ENCODE results near the gene CDT1.

CDT1 gene

DNA sequence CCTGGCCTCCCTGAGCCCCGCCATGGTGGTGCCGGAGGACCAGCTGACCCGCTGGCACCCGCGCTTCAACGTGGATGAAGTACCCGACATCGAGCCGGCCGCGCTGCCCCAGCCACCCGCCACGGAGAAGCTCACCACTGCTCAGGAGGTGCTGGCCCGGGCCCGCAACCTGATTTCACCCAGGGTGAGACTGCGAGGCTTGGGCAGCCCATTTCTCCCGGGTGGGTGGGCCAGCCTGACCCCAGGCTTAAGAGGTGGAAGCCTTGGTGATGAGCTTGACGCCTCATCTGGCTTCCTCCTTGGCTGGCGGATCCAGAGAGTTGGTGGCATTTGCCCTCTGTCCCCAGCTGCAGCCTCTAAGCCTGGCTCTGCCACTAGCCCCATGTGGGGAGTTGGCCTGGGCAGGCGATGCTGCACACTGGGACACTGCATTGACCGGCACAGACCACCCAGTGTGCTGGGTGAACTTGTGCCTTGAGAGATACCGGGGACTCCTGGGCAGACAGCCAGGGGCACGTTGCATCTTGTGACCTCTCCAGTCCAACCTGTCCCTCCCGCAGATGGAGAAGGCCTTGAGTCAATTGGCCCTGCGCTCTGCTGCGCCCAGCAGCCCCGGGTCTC lies 3.0 kb downstream of the CDT1 start:
- DNase-seq = no peak

DNA sequence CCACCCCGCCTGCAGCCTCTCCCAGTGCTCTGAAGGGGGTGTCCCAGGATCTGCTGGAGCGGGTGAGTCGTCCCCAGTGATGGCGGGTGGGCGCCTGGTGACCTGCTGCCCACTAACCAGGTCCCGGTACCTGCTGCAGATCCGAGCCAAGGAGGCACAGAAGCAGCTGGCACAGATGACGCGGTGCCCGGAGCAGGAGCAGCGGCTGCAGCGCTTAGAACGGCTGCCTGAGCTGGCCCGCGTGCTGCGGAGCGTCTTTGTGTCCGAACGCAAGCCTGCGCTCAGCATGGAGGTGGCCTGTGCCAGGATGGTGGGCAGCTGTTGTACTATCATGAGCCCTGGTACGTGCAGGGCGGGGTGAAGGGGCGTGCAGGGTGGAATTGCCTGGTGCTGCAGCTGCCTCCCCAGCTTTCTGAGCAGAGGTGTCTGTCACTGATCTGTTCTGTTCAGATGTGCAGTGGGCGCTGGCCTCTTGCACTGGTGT lies 3.6 kb downstream of the CDT1 start:
- no peak for DNase-seq

DNA sequence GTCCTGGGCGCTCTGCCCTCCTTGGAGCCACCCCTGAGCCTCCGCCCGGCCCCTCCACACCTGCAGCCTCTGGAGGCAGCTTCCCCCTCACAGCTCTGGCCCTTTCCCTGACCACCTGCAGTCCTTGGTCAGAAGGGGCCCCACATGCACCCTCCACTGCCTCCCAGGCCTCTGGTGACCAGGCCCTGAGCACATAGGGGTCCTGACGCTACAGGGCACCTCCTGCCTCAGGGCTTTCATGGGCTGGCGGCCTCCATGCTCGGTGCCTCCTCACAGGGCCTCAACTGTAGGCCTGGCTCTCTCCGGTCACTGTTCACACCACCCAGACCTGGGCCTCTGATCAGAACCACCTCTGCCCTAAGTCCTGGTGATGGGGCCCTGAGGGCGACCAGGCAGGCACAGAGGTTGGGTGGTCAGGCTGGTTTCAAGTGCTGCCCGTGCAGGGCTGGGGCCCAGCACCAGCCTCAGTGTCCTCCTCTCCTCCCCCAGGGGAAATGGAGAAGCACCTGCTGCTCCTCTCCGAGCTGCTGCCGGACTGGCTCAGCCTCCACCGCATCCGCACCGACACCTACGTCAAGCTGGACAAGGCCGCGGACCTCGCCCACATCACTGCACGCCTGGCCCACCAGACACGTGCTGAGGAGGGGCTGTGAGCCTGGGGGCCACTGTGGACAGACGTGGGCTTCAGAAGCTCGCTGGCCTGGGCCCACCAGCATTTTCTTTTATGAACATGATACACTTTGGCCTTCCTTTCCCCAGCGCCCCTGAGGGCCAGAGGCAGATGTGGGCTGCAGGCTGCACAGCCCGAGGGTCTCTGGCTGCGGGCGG lies 4.3 kb downstream of the CDT1 start:
- no peak for DNase-seq

DNA sequence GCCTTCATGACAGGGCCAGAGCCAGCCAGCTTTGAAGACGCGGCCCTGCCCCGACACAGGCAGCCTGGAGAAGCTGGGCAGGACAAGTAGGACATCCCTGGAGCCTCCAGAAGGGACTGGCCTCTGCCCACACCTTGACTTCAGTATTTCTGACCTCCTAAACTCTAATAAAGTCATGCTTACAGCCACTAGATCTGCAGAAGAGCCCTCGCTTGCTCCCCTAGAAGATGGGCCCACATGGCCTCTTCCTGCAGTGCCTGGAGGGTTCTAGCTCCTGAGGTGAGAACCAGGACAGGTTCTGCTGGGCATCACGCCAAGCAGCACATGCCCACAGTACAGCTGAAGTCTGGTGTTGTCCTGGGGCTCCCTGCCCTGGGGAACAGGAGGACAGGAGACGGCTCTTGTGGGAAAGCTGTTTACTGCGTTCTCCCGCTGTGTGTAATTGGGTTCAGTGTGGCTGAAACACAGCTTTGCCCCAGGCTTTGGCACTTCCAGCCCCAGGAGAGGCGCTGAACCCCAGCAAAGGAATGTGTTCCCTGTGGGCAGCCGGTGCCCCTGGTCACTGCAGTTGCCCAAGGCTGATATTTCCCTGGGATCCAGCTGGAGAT lies 5.6 kb downstream of the CDT1 start:
- no peak for DNase-seq

DNA sequence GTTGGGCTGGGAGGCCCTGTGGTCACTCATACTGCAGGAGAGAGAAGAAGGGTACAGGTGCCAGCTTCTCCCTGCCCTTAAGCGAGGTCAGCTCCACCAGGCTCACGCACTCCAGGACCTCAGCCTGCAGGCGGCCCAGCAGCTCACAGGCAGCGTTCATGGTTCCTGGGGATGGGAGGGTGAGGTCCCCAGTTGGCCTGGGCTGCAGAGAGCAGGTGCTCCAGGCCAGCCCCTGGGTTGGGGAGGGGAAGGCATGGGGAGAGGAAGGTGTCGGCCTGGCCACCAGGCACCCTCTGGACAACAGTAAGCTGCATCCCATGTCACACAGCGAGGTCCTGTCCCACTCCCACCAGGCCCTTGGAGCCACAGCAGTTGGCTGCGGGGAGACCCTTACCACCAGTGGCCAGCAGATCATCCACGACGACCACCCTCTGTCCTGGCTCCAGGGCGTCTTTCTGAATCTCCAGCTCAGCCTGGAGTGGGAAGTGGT lies 6.1 kb downstream of the CDT1 start:
- no peak for DNase-seq

DNA sequence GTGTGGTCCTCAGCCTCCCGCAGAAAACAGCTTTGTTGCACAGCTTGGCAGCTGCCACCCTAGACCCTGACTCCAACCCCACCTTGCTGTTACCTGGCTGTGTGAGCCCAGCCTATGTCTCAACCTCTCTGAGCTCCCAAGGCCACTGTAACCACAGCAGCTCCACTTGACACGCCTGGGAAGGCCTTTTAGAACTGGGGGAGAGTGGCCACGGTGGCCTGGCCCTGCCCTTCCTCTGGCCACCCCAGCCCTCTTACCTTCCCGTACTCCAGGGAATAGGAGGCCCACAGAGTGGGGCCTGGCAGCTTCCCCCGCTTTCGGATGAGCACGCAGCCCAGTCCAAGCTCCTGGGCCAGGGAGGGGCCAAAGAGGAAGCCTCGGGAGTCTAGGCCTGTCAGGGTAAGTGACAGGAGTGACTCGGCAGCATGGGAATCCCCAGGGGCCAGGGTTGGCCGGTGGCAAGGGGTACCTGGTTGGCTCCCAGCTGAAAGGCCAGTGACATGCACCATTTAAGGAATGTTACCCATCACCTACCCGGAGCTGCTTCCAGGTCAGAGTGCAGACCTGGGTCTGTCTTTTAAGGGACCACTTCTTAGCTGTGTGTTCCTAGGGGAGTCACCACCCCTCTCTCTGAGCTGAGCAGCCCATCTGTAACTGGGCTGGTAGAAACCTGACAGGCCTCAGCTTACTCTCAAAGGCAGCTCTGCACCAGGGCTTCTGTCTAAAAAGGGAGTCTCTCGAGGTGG lies 6.8 kb downstream of the CDT1 start:
- DNase-seq = no peak

DNA sequence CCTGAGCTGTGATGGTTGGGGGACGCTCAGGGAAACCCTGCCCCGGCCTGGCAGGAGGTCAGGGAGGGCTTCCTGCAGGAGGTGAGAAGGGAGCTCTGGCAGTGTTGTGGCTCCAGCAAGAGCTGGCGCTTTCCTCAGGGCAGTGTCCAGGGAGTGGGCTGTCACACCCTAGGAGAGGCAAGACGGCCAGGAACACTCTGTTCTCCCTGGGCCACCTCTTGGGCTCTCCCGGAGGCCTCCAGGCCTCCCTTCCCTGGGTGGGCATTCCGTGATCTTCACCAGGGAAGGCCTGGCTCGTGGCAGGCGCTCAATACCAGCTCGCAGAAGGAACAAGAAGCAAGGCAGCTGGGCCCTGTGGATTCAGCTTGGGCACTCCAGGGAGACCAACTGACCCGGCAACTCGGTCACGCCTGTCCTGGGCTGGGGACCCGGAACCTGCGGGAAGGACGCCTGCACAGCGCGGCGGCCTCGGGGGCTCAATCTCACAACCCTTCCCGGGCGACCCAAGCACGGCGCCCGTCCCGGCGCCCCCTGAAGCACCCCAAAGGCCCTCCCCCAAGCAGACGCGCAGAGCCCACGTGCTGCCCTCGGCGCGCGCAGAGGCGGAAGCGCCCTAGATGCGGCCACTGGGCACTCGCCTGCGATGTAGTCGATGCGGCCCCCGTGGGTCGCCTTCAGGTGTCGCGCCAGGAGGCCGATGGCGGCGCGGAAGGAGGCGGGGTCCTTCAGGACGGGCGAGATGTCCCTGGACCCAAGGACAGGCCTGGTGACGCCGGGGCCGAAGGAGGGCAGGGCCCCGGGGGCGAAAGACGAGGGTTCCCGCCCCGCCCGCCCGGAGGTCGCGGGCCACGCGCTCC lies 7.6 kb downstream of the CDT1 start:
- DNase-seq = no peak

DNA sequence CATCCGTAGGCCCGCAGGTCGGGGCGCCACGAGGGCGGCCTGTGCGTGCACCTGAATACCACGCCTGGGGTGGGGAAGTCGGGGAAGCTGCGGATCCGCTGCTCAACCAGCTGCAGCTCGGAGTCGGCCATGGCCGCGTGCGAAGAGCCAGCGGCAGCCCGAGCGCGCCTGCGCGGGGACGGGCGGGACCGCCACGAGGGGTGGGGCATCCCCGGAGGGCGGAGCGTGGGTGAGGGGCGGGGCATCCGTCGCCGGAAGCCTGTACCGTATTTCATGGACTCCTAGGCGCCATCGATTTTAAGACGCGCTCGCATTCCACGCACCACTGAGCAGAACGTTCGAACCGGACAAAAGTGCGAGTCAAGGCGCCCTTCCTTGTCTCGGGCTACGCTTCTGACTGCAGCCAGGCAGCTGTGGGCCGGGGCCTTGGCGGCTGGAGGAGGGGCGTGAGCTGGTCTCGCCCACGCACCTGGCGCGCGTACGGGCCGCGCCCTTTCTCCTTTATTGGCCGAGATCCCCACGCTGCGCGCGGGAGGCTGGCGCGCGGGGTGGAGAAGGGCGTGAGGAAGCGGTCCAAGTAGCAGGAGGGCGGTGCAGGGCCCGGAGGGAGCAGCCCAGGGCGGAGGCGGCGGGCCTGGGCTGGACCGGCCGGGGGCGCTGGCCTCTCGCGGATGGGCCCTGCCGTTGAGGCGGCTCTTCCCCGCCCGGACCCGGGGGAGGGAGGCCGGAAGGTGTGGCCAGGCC lies 8.4 kb downstream of the CDT1 start, which contains the start of gene APRT:
TSS of gene APRT (minus strand) at position 160 of the 744 bp plus-strand sequence. CDS start at position 131, 29 bp downstream.
- DNase-seq = peak; percentile 96

DNA sequence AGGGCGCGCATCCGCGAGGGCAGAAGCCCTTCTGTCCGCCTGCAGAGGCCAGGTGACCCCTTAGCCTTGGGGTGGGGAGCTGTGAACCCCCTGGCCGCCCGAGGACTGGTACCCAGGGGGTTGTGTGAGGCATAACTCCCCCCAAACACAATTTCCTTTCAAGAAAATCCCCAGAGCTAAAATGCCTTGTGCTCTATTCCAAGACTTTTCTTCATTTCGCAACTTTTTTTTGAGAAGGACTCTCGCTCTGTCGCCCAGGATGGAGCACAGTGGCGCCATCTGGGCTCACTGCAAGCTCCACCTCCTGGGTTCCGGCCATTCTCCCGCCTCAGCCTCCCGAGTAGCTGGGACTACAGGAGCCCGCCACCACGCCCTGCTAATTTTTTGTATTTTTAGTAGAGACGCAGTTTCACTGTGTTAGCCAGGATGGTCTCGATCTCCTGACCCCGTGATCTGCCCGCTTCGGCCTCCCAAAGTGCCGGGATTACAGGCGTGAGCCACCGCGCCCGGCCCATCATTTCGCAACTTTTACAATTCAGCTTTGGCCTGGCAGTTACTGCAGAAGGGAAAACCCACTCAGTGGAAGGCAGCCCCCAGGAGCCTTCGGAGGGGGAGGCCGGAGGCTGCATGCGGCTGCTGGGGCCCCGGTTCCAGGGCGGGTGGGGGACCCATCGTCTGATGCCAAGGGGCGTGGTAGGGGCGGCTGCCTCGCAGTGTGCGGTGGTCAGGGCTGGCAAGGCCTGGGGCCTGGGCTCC lies 9.1 kb downstream of the CDT1 start:
- DNase-seq = no peak

DNA sequence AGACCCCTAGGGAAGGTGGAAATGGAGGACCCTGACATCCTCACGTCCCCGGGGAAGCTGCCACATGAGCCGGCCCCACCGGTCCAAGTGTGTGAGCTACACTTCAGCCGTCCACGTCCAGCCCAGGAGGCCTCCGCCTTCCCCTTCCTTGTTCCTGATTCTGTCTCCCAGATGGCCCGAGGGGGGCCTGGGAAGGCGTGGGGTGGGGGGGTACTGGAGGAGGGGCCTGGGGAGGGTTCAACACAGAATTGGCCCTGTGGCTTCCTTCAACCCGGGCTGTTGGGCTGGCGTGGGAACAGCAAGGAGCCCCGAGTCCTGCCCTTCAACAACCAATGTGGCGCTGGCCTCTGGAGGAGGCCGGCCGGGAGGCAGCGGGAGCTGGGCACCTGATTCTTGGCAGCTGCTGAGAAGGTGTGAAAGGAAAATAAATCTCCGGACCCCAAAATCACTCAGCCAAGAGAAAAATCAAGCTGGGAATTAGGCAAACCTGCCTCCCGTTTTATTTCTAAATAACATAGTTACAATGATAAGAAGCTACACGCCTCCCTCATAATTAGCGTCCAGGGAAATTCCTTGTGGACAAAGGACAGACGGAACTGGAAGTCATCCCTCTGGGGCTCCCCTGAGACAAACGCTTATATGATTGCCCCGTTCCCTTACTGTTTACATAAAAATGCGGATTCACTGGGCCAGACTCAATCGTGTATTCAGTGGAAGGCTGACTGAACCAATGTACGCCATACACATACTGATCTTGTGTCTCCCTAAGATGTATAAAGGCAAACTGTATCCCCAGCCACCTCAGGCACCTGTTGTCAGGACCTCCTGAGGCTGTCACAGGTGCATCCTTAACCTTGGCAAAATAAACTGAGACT lies 9.9 kb downstream of the CDT1 start:
- no peak for DNase-seq

DNA sequence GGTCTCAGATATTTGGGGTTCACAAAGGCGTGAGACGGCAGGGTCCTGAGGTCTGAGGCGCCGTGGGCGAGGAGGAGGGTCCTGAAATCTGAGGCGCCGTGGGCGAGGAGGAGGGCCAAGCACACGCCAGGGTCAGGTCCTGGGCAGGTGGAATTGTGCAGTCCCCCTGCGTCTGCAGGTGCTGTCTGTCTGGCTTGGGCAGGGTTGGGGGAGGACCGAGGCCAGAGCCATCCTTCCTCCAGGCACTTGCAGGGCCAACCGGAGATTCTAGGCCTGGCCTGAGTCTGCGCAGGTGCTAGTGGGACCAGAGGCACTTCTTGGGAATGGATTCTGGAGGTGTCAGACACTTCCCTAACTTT lies 10.5 kb downstream of the CDT1 start:
- DNase-seq = no peak

DNA sequence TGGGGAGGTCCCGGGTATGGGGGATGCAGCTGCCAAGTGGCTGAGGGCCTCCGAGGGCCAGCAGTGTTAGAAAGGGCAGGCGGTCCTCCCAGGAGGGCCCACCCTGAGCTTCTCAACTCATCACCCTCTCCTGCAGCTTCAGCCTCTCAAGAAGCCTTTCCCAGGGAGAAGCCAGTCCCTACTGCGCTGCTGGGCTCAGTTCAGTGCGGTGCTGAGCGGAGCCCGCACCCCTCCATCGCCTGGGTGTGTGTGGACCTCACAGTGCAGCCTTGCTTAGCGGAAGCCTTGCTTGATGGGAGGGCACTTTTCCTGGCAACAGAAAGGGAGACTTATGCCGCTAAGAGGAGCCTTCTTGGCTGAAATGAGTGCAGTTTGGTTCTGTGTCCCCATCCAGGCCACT lies 11.6 kb downstream of the CDT1 start:
- no peak for DNase-seq

DNA sequence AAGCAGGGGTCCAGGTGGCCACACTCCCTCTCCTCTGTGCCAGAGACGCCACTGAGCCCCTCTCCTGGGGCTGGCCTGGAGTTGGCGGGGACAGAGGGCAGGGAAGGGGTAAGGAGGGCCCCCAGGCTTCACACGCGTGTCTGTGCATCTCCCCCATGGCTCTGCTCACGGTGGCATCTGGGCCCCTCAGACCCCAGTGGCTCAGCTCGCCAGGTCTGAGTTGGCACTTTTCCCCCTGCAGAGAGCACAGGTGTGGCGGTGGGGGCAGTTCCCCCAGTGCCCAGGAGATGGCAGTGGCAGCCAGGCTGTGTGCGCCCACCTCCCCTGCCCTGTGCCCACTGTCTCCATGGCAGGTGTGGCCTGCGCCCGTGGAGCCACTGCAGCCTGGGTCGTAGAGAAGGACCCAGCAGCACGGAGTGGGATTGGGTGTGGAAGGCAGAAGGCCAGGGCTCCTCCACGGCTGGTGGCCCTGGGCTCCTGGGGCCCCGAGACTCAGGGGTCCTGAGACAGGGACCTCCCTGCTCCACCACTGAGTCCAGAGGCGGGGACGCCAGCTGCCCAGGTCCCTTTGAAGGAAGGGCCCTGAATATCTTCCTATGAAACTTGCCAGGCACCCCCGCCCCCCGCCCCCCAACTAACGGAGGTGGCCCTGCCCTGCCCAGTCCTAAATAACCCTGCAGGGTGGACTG lies 12.5 kb downstream of the CDT1 start:
- no peak for DNase-seq

DNA sequence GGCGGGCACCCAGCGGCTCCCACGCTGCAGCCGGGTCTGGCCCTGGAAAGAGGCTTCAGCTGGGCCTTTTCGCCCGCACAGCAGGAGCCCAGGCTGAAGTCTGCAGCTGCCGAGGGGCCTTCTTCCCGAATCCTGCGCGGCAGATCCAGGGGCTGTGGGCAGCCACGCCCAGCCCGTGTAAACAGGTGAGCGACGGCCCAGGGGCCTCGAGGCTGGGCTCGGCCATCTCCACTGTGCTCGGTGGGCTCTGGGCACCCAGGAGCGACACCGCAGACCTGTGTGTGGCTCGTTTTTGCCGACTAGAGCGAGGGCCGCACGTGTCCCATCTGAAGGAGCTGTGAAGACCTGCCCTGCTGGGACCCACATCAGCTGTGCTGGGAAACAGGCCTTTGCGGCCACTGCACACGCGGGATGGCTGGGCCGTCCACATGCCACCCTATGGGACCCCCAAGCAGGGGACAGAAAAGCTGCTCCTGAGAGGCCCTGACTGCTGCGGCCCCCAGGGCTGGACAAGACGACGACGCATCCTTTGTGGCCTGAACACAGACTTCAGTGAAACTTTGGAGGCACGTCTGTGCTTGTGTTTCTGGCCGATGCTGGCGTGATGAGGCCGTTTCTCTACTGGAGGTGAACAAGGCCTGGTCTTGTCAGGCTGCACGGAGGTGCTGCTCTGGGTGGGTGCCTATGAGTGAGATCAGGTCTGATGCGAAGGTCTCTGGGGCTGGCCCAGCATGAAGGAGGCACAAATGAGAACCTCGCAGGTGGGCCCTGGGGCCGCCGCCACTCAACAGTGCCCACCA lies 13.3 kb downstream of the CDT1 start:
- no peak for DNase-seq

DNA sequence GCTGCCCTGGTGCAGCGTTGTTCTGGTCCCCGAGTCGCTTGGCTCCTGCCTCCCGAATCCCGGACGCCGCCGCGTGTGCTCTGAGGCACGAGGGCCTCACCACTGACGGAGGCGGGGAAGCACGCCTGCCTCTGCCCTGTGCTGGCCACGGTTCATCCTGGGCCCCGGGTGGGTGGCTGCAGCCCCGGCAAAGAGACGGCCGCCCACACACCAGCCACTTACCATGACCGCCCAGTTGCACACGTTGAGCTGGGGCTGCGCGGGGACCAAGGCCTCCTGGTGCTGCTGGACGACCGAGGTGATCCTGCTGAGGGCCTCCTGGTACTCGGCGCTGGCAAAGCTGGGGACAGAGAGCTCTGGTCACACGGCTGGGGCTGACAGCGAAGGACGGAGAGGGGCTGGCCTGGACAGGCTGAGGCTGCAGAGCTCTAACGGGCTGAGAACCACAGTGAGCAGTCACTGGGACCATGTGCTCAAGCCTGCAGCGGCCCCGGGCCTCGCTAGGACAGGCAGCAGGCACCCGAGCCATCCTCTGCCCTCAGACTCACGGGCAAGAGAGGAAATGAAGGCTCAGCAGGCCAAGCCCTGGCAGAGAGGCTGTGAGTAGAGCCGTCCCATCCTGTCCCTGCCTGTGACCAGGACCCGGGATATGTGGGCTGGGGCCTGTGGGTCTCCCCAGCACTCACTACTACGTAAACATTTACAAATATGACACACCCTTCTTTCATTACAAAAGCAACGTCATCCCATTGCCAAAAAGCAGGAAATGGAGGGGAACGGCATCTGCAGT lies 14.4 kb downstream of the CDT1 start:
- DNase-seq = no peak

DNA sequence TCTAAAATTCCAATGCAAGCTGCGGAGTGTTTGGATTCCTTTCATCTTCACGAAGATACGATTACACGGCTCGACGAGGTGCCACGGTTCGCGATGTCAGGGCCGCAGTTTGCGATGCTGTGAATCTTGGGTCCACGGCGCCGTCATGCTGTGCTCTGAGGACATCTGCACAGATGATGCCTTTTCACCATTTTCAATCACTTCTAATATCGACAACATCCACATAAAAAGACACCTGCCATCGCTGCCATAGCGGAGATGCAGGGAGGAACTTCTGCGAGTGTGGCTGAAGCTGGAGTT lies 14.9 kb downstream of the CDT1 start:
- DNase-seq = no peak

DNA sequence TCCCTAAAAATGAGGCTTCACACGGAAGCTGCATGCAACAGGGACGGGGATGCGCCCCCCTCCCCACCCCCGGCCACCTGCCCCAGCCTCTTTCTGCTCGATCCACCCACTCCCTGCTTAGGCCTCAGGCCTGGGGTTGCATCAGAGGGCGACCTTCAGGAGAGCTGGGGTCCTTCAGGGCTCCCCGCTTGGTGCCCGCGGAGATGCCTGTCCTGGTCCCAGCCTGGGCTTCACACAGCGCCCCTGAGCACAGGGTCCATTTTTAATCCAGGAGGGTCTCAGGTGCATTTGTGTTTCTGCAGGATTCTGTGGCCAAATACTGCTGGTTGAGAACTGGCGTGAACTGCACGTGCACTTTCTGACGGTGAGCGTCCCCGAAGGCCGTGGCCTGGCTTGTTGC lies 15.5 kb downstream of the CDT1 start:
- DNase-seq = no peak
